Ishikawa (cell line): ENCODE results near the gene PAM.

Source experiments
- CEBPB ChIP-seq: IDR thresholded peaks from 2 replicates; pipeline ENCODE4 v1.6.1; 2012
- CREB1 ChIP-seq: IDR thresholded peaks from 2 replicates; pipeline ENCODE4 v1.6.1; 2012; ENCODE audit warnings: low read depth
- EGR1 ChIP-seq: IDR thresholded peaks from 2 replicates; pipeline ENCODE4 v1.6.1; 2012
- EP300 ChIP-seq: IDR thresholded peaks from 2 replicates; pipeline ENCODE4 v1.6.1; 2012; ENCODE audit warnings: borderline replicate concordance
- FOXM1 ChIP-seq: IDR thresholded peaks from 2 replicates; pipeline ENCODE4 v1.6.1; 2012; ENCODE audit warnings: low read depth, borderline replicate concordance
- NFIC ChIP-seq: IDR thresholded peaks from 2 replicates; pipeline ENCODE4 v1.6.1; 2012
- RAD21 ChIP-seq: IDR thresholded peaks from 2 replicates; pipeline ENCODE4 v1.6.1; 2012; ENCODE audit warnings: low read depth
- TAF1 ChIP-seq: IDR thresholded peaks from 2 replicates; pipeline ENCODE4 v1.6.1; 2012; ENCODE audit warnings: low read depth, mild to moderate bottlenecking
- TCF12 ChIP-seq: IDR thresholded peaks from 2 replicates; pipeline ENCODE4 v1.6.1; 2012; ENCODE audit warnings: low read depth
- TEAD4 ChIP-seq: IDR thresholded peaks from 2 replicates; pipeline ENCODE4 v1.6.1; 2012
- YY1 ChIP-seq: IDR thresholded peaks from 2 replicates; pipeline ENCODE4 v1.6.1; 2012; ENCODE audit warnings: low read depth
- ZBTB7A ChIP-seq: IDR thresholded peaks from 2 replicates; pipeline ENCODE4 v1.6.1; 2012; ENCODE audit warnings: low read depth
- TF ChIP-seq, protein P1 (sequence below): IDR thresholded peaks from 2 replicates; pipeline ENCODE4 v1.6.1; 2012
- TF ChIP-seq, protein P2 (sequence below): IDR thresholded peaks from 2 replicates; pipeline ENCODE4 v1.6.1; 2012; ENCODE audit warnings: low read depth, mild to moderate bottlenecking
- TF ChIP-seq, protein P3 (sequence below): IDR thresholded peaks from 2 replicates; pipeline ENCODE4 v1.6.1; 2012

Gene PAM

DNA sequence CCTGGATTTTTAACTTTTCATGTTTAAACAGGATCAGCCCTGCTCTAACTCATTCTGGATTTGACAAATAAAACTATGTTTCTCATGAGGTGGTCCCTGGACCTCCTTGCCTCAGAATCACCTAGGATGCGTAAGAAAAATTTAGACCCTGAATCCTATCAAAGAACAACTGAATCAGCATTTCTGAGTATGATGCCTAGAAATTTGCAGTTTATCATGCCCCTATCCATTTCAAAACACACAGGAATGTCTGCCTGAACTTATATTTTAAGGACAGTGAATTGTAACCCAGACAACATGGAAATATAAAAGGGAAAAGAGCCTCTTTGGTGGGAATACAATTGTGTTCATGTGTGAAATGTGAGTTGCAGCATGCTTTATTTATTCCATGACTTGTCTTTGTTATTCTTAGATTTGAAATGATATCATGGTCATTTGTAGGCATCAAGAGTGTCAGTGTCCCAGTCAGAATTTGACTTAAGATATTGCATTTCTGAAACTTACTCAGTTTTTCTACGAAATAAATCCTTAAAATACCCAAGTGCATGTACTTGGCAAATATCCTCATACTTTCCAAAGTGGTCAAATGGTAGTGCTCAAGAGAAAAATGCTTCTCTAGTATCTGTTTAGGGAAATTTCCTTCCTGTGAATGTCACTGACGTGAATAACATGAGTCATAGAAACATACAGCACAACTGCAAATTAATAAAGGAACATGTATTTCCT is 220.5 kb downstream of the PAM start:
- TF ChIP-seq FOXM1, result no peak
- TF ChIP-seq, protein P1, sequence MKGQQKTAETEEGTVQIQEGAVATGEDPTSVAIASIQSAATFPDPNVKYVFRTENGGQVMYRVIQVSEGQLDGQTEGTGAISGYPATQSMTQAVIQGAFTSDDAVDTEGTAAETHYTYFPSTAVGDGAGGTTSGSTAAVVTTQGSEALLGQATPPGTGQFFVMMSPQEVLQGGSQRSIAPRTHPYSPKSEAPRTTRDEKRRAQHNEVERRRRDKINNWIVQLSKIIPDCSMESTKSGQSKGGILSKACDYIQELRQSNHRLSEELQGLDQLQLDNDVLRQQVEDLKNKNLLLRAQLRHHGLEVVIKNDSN, result no peak
- no peak for TF ChIP-seq TEAD4
- TF ChIP-seq YY1, result no peak
- no peak for TF ChIP-seq CEBPB
- TF ChIP-seq, protein P2, sequence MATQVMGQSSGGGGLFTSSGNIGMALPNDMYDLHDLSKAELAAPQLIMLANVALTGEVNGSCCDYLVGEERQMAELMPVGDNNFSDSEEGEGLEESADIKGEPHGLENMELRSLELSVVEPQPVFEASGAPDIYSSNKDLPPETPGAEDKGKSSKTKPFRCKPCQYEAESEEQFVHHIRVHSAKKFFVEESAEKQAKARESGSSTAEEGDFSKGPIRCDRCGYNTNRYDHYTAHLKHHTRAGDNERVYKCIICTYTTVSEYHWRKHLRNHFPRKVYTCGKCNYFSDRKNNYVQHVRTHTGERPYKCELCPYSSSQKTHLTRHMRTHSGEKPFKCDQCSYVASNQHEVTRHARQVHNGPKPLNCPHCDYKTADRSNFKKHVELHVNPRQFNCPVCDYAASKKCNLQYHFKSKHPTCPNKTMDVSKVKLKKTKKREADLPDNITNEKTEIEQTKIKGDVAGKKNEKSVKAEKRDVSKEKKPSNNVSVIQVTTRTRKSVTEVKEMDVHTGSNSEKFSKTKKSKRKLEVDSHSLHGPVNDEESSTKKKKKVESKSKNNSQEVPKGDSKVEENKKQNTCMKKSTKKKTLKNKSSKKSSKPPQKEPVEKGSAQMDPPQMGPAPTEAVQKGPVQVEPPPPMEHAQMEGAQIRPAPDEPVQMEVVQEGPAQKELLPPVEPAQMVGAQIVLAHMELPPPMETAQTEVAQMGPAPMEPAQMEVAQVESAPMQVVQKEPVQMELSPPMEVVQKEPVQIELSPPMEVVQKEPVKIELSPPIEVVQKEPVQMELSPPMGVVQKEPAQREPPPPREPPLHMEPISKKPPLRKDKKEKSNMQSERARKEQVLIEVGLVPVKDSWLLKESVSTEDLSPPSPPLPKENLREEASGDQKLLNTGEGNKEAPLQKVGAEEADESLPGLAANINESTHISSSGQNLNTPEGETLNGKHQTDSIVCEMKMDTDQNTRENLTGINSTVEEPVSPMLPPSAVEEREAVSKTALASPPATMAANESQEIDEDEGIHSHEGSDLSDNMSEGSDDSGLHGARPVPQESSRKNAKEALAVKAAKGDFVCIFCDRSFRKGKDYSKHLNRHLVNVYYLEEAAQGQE, result no peak
- no peak for TF ChIP-seq NFIC
- TF ChIP-seq, protein P3, sequence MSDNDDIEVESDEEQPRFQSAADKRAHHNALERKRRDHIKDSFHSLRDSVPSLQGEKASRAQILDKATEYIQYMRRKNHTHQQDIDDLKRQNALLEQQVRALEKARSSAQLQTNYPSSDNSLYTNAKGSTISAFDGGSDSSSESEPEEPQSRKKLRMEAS, result no peak
- TF ChIP-seq TAF1, result no peak
- TF ChIP-seq TCF12, result no peak
- TF ChIP-seq RAD21, result no peak
- no peak for TF ChIP-seq EP300
- no peak for TF ChIP-seq CREB1
- no peak for TF ChIP-seq ZBTB7A
- no peak for TF ChIP-seq EGR1

DNA sequence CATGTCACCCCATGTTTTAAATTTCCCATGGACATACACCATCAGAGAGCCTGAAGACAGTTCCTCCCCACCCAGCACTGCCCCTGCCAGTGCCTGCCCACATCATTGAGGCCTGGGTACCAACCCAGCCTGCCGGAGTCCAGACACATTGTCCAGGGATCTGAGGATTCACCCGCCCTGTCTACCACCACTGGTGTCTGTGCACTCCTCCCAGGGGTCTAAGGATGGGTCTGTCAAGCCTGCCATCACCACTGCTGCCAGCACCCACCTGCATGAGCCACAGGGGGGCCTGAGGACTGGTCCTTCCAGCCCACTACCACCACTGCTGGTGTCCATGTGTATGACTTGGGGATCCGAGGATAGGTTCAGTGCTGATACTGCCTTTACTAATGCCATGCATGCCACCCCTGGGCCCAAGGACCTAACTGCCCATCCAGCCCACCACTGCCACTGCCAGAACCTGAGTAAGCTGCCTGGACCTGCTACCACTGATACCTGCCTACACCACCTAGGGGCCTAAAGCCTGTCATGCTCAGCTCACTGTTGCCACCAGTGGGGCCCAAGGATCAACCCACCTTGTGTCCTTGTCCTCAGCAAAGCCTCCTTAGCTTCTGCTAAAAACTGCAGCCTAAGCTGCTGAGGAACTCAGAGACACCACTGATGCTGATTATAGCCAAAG is 227.0 kb downstream of the PAM start:
- TF ChIP-seq ZBTB7A, result no peak
- TF ChIP-seq TCF12, result no peak
- TF ChIP-seq, protein P2, result no peak
- no peak for TF ChIP-seq CEBPB
- no peak for TF ChIP-seq EP300
- TF ChIP-seq TAF1, result no peak
- no peak for TF ChIP-seq CREB1
- TF ChIP-seq NFIC, result no peak
- TF ChIP-seq TEAD4, result no peak
- TF ChIP-seq, protein P1, result no peak
- no peak for TF ChIP-seq YY1
- TF ChIP-seq RAD21, result no peak
- TF ChIP-seq FOXM1, result no peak
- TF ChIP-seq EGR1, result no peak
- TF ChIP-seq, protein P3, result no peak

DNA sequence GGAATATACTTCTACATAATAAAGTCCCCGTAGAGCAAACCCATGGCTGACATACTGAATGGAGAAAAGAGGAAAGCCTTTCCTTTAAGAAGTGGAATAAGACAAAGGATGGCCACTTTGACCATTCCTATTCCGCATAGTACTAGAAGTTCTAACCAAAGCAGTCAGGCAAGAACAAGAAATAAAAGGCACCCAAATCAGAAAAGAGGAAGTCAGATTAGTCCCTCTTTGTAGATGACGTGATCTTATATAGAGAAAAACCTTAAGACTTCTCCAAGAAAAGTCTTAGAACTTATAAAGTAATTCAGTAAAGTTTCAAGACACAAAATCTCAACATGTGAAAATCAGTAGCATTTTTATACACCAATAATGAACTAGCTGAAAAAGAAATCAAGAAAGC is 231.0 kb downstream of the PAM start:
- TF ChIP-seq TCF12 (no peak), NFIC (no peak)

DNA sequence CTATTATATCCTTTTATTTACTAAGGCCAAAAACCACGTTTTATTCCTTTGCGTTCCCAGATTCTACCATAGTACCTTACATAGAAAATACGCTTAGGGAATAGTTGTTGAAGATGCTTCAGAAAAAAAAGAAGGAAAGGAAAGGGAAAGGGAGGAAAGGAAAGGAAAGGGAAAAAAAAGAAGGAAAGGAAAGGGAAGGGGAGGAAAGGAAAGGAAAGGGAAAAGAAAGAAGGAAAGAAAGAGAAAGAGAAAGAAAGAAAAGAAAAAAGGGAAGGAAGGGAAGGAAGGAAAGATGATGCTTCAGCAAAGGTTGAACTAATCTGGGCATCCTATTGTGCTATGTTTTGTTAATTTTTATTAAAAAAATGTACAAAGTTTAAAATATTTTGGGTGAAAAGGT is 233.4 kb downstream of the PAM start:
- TF ChIP-seq EP300, result no peak

DNA sequence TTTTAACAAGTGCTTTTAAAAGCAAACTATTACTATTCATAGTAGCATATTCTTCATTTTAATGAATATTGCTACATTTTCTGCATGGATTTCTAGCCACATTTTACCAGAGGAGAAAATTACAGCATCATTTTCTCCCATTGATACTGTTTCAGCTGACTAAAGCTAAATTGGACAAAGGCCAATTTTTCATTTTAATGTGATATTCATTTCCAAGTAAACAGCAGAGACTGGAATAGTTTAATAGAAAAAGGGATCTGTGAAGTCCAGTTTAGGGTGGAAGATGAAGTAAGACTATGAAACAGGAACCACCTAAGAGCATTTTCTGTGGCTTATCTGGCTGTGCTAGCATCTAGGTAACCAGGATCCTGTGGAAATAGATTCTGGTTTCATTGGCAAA is 236.7 kb downstream of the PAM start:
- no peak for TF ChIP-seq RAD21
- TF ChIP-seq TEAD4, result no peak
- no peak for TF ChIP-seq TAF1
- TF ChIP-seq, protein P1, result no peak
- TF ChIP-seq, protein P2, result no peak
- no peak for TF ChIP-seq CEBPB
- TF ChIP-seq, protein P3, result no peak
